ENCODE data around the gene CCNF.

The CCNF gene

GRCh38 chr16:2398520-2398919 is 30.7 kb upstream of the CCNF start:
- no peak for TF ChIP-seq TSHZ2 (CRISPR knock-in tag; IDR thresholded peaks at IDR 0.05)
- ATAC-seq: no peak

DNA sequence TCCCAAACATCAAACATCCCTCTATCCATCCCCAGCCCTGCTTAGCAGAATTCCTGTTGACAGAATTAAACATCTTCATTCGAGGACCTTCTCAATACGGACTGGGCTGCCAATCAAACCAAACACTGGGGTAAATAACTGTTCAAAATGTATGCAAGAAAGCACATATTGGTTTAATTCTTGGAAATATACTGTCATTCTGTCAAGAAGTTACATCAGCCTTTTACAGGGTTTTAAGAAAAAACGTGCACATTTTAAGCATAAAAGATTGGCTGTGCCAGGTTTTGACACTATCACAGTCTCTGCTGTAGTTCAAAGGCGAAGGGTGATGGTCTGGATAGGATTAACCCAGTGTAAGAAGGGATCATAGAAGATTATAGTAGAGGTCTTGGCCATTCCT is 25.1 kb upstream of the CCNF start:
- TF ChIP-seq TSHZ2 (CRISPR knock-in tag; IDR thresholded peaks at IDR 0.05): no peak
- no peak for TF ChIP-seq SNAI2 (CRISPR knock-in tag; IDR thresholded peaks at IDR 0.05)
- TF ChIP-seq ZFP30 (CRISPR knock-in tag; IDR thresholded peaks at IDR 0.05): no peak
- TF ChIP-seq, protein P1, sequence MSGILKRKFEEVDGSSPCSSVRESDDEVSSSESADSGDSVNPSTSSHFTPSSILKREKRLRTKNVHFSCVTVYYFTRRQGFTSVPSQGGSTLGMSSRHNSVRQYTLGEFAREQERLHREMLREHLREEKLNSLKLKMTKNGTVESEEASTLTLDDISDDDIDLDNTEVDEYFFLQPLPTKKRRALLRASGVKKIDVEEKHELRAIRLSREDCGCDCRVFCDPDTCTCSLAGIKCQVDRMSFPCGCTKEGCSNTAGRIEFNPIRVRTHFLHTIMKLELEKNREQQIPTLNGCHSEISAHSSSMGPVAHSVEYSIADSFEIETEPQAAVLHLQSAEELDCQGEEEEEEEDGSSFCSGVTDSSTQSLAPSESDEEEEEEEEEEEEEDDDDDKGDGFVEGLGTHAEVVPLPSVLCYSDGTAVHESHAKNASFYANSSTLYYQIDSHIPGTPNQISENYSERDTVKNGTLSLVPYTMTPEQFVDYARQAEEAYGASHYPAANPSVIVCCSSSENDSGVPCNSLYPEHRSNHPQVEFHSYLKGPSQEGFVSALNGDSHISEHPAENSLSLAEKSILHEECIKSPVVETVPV (CRISPR knock-in tag; IDR thresholded peaks at IDR 0.05): no peak
- no peak for TF ChIP-seq TOX (CRISPR knock-in tag; IDR thresholded peaks at IDR 0.05; ENCODE audit: borderline replicate concordance)
- no peak for TF ChIP-seq CSDC2 (CRISPR knock-in tag; IDR thresholded peaks at IDR 0.05)
- no peak for TF ChIP-seq PATZ1 (CRISPR knock-in tag; IDR thresholded peaks at IDR 0.05; ENCODE audit: borderline replicate concordance)
- no peak for TF ChIP-seq GLIS3 (CRISPR knock-in tag; IDR thresholded peaks at IDR 0.05)
- no peak for TF ChIP-seq ZNF70 (CRISPR knock-in tag; IDR thresholded peaks at IDR 0.05)
- TF ChIP-seq ZNF8 (CRISPR knock-in tag; IDR thresholded peaks at IDR 0.05): no peak
- no peak for TF ChIP-seq ESRRG (CRISPR knock-in tag; IDR thresholded peaks at IDR 0.05)
- no peak for TF ChIP-seq RARB (CRISPR knock-in tag; IDR thresholded peaks at IDR 0.05)
- no peak for TF ChIP-seq ZNF565 (CRISPR knock-in tag; conservative IDR thresholded peaks at IDR 0.05; ENCODE audit: low read depth)
- no peak for TF ChIP-seq ZC3H10 (CRISPR knock-in tag; IDR thresholded peaks at IDR 0.05)
- TF ChIP-seq OSR1 (CRISPR knock-in tag; IDR thresholded peaks at IDR 0.05): no peak
- TF ChIP-seq, protein P2, sequence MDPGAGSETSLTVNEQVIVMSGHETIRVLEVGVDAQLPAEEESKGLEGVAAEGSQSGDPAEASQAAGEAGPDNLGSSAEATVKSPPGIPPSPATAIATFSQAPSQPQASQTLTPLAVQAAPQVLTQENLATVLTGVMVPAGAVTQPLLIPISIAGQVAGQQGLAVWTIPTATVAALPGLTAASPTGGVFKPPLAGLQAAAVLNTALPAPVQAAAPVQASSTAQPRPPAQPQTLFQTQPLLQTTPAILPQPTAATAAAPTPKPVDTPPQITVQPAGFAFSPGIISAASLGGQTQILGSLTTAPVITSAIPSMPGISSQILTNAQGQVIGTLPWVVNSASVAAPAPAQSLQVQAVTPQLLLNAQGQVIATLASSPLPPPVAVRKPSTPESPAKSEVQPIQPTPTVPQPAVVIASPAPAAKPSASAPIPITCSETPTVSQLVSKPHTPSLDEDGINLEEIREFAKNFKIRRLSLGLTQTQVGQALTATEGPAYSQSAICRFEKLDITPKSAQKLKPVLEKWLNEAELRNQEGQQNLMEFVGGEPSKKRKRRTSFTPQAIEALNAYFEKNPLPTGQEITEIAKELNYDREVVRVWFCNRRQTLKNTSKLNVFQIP (CRISPR knock-in tag; IDR thresholded peaks at IDR 0.05; ENCODE audit: borderline replicate concordance, low read depth): no peak
- no peak for TF ChIP-seq TCF4 (CRISPR knock-in tag; IDR thresholded peaks at IDR 0.05; ENCODE audit: borderline replicate concordance)
- no peak for TF ChIP-seq ARNTL (CRISPR knock-in tag; IDR thresholded peaks at IDR 0.05; ENCODE audit: borderline replicate concordance, low read depth)
- TF ChIP-seq ISL1 (CRISPR knock-in tag; IDR thresholded peaks at IDR 0.05): no peak
- no peak for ATAC-seq

GRCh38 chr16:2415085-2415484 is 14.2 kb upstream of the CCNF start:
- ATAC-seq: no peak
- TF ChIP-seq ZFP3 (CRISPR knock-in tag; IDR thresholded peaks at IDR 0.05) (no peak), ZNF565 (CRISPR knock-in tag; conservative IDR thresholded peaks at IDR 0.05; ENCODE audit: low read depth) (no peak), OSR1 (CRISPR knock-in tag; IDR thresholded peaks at IDR 0.05) (no peak), ZNF8 (CRISPR knock-in tag; IDR thresholded peaks at IDR 0.05) (no peak), RARB (CRISPR knock-in tag; IDR thresholded peaks at IDR 0.05) (no peak)

Data from SK-N-SH treated with all-trans-retinoic acid at 6 μM for 48 hours (cell line).